ENCODE data around the gene GABRG3.
"Not testable (repeated sequence)": the region's sequence is repeated elsewhere in the genome, so short reads cannot be mapped to it uniquely, and the experiment has no call there.

GABRG3 gene

DNA sequence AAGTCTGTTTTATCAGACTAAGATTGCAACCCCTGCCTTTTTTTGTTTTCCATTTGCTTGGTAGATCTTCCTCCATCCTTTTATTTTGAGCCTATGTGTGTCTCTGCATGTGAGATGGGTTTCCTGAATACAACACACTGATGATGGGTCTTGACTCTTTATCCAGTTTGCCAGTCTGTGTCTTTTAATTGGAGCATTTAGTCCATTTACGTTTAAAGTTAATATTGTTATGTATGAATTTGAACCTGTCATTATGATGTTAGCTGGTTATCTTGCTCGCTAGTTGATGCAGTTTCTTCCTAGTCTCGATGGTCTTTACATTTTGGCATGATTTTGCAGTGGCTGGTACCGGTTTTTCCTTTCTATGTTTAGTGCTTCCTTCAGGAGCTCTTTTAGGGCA, 220.5 kb downstream of the GABRG3 start:
- not testable (repeated sequence) for DNase-seq

DNA sequence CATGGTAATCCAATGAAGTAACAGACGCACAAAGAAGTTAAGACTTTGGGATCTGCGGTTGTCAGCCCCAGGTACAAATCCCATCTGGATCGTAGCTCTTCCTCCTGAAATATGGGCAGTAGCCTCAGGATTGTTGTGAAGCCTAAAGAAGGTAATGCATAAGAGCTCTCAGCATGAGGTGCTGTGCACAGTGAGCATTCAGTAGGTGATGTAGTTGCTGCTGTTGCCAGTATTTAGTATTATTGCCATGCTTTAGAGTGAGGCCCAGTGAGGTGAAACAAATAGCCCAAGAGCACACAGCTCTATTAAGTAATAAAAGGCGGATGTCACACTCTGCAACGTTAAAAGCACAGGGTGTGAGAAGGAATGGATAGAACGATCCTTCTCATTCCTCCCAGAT, 225.7 kb downstream of the GABRG3 start:
- DNase-seq: no peak

DNA sequence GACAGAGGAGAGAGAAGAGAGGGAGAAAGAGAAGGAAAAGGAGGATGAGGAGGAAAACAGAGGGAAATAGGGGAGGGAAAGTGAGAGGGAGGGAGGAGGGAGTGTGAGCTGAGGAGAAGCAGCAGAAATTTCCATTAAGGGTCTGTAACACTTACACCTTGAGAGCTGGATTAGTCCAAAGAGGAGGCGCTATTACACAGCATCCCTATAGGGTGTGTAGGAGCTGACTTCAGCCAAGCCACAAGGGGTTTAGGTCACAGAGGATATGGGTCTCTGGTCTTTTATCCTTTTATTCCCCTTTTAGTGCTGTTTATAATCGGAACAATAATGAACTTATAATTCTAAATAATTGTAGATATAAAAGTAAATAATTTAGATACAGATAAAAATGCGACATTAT, 230.4 kb downstream of the GABRG3 start:
- DNase-seq: no peak

DNA sequence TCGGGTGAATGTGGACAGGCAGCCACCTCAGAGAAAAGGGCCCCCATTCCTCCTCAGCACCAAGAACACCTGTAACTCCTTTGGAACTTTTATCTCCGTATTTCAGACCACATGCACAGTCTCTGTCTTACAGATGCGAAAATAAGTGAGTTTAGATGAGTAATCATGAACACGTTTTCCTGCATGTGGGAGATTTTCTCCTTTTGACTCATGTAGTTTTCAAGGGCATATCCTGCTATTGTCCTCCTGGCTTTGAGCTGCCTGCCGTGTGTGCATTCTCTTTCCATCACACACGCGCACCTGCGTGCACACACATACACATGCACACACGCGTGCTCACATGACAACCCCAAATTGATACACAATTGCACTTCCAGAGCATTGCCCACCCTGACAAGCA, 239.2 kb downstream of the GABRG3 start:
- DNase-seq: no peak

DNA sequence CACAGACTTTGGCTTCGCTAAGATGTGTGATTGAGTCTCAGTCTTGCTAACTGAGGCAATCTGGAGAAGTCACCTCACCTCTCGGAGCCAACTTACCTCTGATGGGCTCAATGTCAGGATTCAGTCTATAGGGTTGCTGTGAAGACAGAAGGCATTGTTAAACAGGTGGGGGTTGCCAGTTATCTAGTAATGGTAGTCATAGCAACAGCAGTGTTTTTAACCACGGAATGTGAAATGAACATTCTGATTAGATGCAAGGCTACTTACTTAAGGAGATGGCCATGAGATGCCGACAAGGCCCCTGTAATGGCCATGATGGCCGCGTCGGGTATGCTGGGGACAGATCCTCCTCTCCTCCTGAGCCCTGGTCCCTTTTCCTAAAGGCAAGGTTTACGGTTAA, 243.1 kb downstream of the GABRG3 start:
- no peak for DNase-seq

DNA sequence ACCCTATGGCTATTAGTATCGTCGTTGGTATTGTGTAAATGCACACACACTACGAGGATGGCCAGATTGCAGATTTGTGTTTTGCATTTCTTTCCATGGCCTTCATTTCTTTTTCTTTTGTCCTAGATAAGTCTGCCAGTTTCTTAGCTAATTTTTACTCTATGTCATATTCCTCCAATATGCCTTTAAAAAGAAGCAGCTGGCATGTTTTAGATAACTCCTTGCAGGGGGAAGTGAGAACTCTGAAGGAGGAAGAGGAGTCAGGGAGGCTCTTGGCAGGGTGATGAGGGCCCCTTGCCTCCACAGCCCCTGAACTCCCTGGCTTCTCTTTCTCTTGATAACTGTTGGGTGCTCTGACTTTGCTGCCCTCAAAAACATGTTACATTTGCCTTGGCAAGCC, 244.0 kb downstream of the GABRG3 start:
- no peak for DNase-seq

DNA sequence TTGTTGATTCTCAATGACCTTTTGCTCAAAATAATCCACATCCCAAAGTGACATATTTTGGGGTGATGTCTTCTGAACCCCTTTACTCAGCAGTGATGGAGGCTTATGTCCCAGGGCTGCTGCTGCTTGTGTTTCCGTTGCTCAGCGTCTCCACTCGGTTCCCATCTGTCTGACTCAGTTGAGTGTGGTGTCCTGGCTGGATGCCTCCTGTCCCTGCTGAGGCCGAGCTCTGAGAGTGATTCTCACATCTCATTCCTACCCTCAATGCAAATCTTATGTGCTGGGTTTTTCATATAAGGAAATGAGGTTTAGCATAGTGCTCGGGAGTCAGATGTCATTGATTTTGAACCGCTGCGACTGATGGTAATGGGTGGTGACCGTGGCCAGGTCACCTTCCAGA, 247.4 kb downstream of the GABRG3 start:
- no peak for DNase-seq

DNA sequence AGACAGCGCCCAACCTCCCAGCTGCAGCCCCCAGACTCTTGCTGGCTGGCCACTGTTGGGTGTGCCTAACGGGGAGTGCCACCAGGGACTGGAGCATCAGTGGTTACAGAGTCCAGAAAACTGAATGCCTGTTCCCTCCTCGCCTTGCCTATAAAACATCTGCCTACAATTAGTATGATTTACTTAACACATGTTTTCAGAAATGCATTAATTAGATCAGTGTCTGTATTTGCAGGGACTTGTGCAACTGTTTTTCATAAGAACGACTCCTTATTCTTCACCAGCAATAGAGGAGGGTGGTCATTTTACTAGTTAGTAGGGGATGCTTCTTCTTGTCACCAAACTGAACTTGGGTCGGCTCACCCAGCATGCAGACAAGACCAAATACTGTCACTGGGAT, 248.7 kb downstream of the GABRG3 start:
- no peak for DNase-seq

DNA sequence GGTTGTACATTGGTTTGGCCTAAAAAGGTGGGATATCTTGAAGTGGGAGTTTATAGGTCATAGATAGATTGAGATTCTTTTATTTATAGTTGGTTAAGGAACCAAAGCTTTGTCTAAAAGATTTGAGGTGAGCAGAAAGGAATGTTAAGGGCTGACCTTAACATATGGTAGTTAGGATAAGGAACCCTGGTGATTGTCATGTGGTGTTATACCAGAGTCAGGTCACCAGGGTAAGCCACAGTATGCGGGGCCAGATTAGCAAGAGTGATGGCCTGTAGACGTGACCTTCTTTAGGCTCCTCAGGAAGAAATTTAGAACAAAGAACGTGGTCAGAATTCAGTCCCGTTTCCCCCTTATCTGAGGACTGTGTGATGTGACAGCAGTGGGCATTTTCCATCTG, 249.2 kb downstream of the GABRG3 start:
- DNase-seq: no peak

DNA sequence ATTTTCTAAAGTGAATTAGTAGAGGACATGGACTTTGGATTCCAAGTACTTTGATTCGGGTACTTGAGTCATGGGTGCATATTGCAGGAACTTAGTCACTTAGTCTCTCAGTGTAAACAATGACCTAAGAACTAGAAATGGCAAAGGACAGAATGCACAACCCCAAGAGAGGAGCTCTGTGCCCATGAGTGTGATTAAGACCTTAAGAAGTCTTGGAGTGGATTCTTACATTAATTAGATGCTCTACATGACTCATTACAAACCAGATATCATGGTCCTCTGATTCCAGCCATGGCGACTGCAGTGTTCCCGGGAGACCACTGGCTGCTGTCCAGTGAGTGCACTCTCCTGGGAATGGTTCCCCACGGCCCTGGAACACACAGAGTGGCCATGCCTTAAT, 251.5 kb downstream of the GABRG3 start:
- no peak for DNase-seq

DNA sequence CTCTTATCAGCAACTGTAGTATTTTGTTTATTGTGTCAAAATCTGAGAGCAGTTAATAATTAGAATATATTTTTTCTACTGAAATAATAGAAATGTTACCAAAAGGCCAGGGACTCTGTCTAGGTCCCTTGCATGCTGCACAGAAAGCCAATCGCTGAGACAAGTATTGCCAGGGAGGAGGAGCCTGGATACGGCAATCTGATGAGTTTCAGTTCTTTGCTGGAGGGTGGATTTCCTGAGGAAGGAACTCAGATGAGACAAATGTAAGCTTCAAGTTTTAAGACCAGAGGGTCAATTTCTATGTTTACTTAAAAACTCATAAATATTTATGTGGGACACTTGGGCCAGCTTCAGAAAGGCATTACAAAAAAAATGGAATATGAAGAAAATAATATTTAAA, 252.2 kb downstream of the GABRG3 start:
- no peak for DNase-seq

DNA sequence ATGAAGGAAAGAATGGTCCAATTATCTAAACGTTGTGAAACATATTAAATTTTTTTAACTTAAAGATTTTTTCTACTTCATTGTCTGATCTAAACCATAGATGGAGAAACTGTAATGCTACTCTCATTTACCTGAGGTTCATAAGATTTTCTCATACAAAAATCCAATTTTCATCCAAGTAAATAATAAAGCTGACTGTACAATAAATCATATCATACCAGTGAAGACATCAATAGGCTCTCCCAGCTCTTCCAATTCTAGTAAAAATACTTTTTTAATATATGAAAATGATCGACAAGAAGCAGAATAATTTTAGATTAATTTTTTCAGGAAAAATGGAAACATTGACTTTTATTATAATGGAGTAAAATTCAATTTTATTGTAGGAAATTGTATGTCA, 260.8 kb downstream of the GABRG3 start:
- no peak for DNase-seq

DNA sequence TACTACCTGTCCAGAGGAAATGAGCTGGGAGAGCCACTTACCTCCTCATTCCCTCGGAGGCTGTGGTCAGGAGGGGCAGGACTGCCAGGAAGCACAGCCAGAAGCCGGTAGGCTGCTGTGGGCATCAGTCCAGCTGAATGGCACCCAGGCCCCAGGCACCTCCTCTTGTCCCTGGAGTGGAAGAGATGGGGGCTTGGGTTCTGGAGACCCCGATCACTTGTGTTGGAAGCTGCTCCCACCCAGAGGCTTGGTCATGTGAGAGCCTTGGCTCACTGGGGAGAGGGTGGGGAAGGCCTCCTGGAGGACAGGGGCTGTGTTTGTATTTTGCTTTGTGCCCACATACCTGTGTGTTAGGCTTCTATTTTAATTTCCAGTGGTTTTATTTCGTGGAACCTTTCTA, 261.9 kb downstream of the GABRG3 start:
- no peak for DNase-seq

DNA sequence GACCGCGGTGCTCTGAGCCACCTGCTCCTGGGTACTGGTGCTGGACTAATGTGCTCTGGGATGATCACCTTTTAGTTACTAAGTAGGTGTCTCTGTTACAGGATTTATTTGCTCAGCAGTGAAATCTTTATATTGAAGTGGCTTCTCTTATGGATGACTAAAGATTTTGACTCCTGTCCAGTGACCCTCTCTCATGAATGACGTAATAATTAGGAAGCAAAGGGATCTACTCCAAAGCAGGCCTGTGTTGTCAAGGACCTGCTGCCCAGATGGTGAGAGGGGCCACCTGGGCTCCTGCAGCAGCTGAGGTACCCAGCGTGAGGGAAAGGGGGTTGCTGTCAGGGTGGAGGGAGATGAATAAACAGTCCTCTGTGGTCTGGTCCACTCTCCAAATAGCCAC, 263.6 kb downstream of the GABRG3 start:
- DNase-seq: no peak

DNA sequence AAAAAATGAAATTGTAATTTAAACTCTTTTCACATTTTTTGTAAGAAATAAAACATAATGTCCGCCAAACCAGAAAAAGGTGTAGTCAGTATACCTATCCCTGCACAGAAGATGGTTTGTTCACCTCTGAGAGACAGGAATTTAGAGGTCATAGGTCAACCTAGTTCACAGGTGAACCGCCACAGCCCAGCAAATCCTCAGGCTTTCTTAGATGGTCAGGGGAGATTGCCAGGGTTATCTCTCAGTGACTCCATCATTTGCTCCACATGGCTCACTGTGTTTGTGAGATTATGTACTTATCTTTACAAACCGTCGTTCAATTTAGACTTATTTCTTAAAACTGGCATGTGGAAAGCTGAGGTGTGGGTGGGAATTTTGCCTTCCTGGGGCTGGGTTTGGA, 264.2 kb downstream of the GABRG3 start:
- no peak for DNase-seq

DNA sequence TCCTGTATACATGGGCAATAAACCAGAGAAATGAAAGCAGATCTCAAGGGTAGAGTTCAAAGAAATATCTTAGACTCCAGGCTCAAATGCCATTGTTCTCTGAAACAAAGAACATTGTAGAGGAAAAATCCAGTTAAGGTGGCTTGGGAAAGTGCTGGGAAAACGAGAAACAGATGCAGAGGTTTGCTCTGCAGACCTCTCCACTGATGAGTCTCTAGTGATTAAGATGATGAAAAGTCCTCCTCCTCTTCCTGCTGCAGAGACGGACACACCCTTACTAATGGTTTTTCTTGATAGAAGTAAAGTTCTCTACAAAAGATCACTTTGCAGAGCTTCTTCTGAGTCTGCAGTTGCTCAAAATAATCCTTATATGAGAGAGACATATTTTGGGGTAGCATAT, 264.7 kb downstream of the GABRG3 start:
- no peak for DNase-seq

DNA sequence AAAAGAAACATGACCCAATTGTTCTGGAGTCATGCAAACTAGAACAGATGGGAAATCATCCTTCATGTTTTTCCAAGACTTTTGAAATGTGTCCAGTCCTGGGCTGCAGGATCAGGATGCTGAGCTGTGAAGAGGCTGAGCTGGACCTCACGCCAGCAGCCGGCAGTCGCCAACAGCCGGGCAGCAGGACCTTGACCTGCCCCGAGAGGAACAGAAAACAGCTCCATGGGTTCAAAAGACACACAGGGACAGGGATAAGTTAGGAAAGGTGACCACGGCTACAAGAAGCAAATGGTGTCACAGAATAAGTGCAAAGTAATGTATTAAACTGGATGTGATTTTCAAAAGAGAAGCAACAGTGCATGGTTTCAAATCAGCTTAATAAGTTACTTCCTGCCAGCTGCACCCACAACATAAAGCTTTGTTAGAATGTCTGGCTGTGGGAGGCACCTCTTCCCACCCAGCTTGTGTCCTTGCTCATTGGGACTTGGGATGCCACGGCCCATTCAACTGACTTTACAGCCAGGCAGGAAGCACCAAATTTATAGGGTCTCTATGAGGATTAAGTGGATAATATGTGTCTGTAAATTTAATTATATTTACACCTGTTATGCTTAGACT, 266.4 kb downstream of the GABRG3 start:
- no peak for DNase-seq

DNA sequence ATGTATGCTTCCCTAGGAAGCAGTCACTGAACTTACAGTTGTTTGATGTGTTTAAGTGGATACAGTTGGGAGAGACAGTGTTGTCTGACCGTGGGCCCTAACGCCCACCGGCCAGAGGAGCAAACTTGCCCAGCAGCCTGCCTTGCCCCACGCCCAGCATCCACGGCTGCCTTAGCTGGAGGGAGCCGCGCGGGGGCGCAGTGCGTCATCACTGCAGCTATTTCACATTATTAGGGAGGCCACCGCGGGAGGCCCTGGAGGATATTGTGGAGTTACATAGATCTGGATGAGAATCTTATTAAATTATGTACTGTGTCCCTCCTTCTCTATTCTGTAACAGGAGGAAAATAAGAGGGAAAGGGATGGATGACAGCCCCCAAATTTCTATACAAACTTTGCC, 267.2 kb downstream of the GABRG3 start:
- DNase-seq: no peak

DNA sequence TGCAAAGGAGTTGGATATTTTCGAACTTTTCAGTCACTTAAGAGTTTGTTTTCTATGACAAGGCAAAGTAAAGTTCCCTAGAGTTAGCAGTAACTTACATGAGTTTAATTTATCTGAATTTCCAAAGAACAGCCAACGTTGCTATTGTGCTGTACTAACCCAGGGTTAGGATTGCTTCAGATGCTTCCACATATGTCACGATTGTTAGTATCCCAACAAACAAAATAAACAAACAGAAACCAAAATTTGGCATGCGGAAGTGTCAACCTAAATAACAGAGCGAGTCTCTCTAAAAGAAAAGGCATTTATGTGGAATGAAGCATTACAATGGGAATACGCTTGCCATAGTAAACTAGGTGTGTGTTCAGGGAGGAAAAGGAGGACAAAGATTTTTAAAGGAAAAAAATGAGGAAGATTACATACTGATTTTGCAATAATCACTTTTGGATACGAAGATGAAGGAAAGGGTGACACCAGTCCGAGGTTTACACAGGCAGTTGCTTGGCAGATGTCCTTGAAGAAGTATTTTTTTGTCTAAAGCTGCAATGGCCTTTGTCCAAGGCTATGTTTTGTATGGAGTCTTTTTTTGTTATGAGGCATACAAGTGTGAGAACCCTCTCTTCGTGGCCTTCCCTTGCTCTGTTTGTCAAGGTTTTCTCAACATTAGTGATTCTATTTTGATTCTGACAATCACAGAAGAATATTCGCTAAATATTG, 267.9 kb downstream of the GABRG3 start:
- DNase-seq: no peak

DNA sequence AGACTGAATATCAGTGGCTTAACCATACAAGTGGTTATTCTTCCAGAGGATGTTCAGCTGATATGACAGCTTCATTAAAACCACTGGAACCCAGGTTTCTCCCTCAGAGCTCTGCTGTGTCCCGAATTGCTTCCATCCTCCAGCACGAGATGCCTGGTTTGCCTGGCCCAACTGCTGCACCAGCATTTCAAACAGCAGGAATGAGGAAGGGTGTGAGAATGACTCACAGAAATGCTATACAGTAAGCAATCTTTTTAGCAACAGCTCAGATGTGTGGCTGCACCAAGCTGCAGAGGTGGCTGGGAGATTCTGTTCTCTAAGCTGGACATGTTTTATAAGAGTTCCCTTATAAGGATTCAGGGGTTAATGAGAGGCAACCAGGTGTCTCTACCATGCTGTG, 271.0 kb downstream of the GABRG3 start:
- DNase-seq: no peak

DNA sequence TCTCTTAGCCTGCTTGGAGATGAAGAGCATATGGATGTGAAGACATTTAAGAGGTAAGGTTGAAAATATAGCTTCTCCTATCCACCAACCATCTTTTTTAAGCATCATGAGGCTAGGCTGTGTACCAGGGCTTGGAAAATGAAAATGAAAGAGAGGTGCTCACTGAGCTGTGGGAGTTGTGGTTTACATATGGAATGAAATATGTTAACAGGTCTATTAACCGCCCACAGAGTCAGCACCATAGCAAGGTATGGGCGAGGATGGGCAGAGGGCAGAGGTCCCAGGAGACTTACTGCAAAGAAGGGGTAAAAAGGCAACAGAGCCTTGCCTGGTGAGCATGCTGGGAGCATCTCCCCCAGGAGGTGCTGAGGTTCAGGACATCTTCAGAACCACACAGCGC, 273.1 kb downstream of the GABRG3 start:
- DNase-seq: no peak

DNA sequence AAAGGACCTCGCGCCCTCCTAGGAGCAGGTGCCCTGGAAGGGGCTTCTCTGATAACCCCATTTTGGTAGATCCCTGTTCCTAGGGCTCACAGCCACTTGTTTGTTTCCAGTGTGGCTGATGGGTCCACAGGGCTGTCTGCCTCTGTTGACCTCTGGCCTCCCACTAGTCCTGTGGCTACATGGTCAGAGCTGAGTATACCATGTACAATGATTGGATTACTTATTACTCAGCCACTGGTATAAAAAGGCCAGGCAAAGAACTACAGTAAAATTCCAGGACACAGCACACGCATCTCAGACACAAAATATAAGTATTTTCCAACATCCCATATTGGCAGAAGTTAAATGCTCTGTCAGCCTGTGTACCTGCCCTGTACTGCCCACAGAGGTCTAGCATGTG, 277.3 kb downstream of the GABRG3 start:
- DNase-seq: no peak

DNA sequence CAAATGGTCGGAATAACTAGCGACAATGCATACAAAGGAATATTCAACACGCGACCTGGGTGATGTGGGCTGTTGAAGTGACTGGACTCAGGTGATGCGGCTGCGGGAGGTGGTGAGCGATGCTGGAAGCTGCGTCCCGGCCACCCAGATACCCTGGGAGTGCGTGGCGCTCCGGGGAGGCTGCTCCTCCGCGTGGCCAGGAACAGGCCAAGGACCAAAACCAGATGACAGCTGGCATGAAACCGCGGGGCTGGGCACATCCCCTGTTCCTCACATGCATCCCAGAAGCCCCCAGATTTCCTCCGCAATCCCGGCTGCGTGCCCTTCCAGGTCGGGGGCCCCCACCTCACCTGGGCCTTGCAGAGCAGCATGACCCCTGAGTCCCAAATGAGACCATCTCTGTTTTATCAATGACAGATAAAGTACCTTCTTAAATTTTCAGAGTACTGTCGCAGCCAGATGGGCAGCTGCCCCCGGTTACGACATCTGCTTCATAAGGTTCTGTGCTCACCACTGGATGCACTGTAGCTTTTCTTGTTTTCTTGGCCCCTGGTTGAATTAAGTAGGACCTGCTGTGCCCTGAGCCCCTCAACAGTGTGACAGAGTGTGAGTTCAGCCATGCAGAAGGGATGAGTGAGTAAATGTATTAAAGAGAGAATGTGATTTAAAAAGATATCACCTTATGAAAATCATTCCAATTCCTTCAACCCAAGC, 278.2 kb downstream of the GABRG3 start:
- DNase-seq: no peak

DNA sequence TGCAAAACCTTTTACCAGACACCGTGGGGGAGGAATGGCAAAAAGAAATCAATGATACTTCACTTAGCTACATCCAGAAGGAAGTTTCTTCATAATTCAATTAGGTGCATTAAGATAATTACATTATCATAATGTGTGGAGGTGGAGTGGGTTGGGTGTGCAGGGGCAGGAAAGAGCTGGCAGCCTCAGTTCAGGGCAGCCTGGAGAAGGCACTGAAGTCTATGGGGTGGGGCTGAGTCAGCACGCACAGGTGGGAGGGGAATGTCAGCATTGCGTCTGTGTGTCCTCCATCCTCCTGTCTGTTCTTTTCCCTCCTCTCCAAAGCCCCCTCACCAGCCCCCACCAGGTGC, 278.8 kb downstream of the GABRG3 start:
- DNase-seq: no peak

DNA sequence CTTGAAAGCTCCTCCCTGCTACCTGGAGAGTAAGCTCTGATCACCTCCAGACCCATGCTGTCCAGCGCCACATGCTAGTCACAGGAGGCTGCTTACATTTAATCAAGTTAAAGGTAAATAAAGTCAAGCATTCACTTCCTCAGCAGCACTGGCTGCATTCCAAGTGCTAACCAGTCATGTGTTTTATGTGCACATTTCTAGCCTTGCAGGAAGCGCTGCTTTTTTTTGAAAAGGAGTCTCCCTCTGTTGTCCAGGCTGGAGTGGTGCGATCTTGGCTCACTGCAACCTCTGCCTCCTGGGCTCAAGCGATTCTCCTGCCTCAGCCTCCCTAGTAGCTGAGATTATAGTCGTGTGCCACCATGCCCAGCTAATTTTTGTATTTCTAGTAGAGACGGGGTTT, 279.2 kb downstream of the GABRG3 start:
- no peak for DNase-seq

Data from NCI-H226 (cell line).